DOHH2 (cell line): Measurements from ENCODE around the gene APLF.

ENCODE experiments used
- CTCF ChIP-seq: fragments of 200-600 bp; sonication (generic); IDR thresholded peaks from one replicate; pipeline ENCODE4 v1.5.1; 2014; ENCODE audit warnings: antibody characterized with exemption, mild to moderate bottlenecking, low read depth, low read length; ENCODE audit not compliant: poor library complexity, severe bottlenecking
- EZH2phosphoT487 ChIP-seq: fragments of 200-600 bp; sonication (generic); IDR thresholded peaks from 2 replicates; pipeline ENCODE4 v1.6.1; 2017; ENCODE audit warnings: borderline replicate concordance, mild to moderate bottlenecking, antibody characterized with exemption, low read length, moderate library complexity, mixed read lengths

GRCh38 chr2:68512966-68513365 is 45.6 kb downstream of the APLF start:
- TF ChIP-seq CTCF (no peak), EZH2phosphoT487 (no peak)
